ENCODE data around the gene CCL16.

The CCL16 gene

DNA sequence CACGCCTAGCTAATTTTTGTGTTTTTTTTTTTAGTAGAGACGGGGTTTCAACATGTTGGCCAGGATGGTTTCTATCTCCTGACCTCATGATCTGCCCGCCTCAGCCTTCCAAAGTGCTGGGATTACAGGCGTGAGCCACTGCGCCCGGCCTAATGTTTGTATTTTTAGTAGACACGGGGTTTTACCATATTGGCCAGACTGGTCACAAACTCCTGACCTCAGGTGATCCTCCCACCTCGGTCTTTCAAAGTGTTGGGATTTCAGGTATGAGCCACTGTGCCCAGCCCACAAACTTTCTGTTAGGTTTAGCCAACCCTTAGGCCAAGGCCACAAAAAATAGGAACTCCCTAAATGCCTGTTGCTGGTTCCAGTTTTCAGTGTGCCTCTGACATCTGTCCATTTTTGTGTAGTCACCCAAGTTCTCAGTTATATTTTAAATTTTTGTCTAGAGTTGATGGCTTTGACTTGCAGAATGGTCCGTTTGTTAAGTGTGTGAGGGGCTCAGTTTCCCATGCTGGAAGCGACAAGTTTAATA lies 12.7 kb downstream of the CCL16 start:
- no peaks in the 10 kb centered on the region for H3K4me1 ChIP-seq (ENCODE audit: insufficient read depth, low read length, poor library complexity, severe bottlenecking)
- no peaks in the 10 kb centered on the region for H3F3A ChIP-seq (ENCODE audit: low read depth)
- no peak for TF ChIP-seq CTCF (conservative IDR thresholded peaks at IDR 0.05; ENCODE audit: low read length)
- no peak for TF ChIP-seq EZH2phosphoT487 (IDR thresholded peaks at IDR 0.05; ENCODE audit: borderline replicate concordance)
- no peak overlapping the region for H3K4me3 ChIP-seq (ENCODE audit: low read length, poor library complexity, severe bottlenecking)
- no peaks in the 10 kb centered on the region for H3K9me2 ChIP-seq (replicated peaks; ENCODE audit: low read depth, low read length)
- H3K4me2 ChIP-seq (ENCODE audit: low read depth, low read length, poor library complexity, severe bottlenecking) = no peak overlapping the region
- no peaks in the 10 kb centered on the region for H3K36me3 ChIP-seq (ENCODE audit: insufficient read depth, low read length)
- no peaks in the 10 kb centered on the region for H3K9me3 ChIP-seq (ENCODE audit: insufficient read depth, low read depth, low read length)
- no peaks in the 10 kb centered on the region for H4K20me1 ChIP-seq (ENCODE audit: insufficient read depth, low read length, poor library complexity, severe bottlenecking)
- no peaks in the 10 kb centered on the region for H3K27me3 ChIP-seq (ENCODE audit: insufficient read depth, low read length, poor library complexity, severe bottlenecking)
- no peak overlapping the region; the same call in 1 of the 2 replicates for H2AFZ ChIP-seq (ENCODE audit: low read length)
- H3K9ac ChIP-seq (ENCODE audit: low read depth, low read length, poor library complexity, severe bottlenecking) = no peak overlapping the region
- no peaks in the 10 kb centered on the region for H3K79me2 ChIP-seq (ENCODE audit: insufficient read depth, low read length)

GRCh38 chr17:35965272-35965671 lies 16.0 kb downstream of the CCL16 start:
- Histone ChIP-seq H3K9me2 (replicated peaks; ENCODE audit: low read depth, low read length) (no peaks in the 10 kb centered on the region), H3K4me3 (ENCODE audit: low read length, poor library complexity, severe bottlenecking) (no peak overlapping the region), H3K4me1 (ENCODE audit: insufficient read depth, low read length, poor library complexity, severe bottlenecking) (no peaks in the 10 kb centered on the region), H3K79me2 (ENCODE audit: insufficient read depth, low read length) (no peaks in the 10 kb centered on the region), H3K36me3 (ENCODE audit: insufficient read depth, low read length) (no peaks in the 10 kb centered on the region), H3K27me3 (ENCODE audit: insufficient read depth, low read length, poor library complexity, severe bottlenecking) (no peaks in the 10 kb centered on the region), H3F3A (ENCODE audit: low read depth) (no peaks in the 10 kb centered on the region), H3K4me2 (ENCODE audit: low read depth, low read length, poor library complexity, severe bottlenecking) (no peak overlapping the region), H3K9me3 (ENCODE audit: insufficient read depth, low read depth, low read length) (no peaks in the 10 kb centered on the region), H4K20me1 (ENCODE audit: insufficient read depth, low read length, poor library complexity, severe bottlenecking) (no peaks in the 10 kb centered on the region), H2AFZ (ENCODE audit: low read length) (0 out of 2 replicates have a peak overlapping the region, but pooled peaks have one; percentile 3), H3K9ac (ENCODE audit: low read depth, low read length, poor library complexity, severe bottlenecking) (no peak overlapping the region)
- TF ChIP-seq CTCF (conservative IDR thresholded peaks at IDR 0.05; ENCODE audit: low read length) (no peak), EZH2phosphoT487 (IDR thresholded peaks at IDR 0.05; ENCODE audit: borderline replicate concordance) (no peak)

DNA sequence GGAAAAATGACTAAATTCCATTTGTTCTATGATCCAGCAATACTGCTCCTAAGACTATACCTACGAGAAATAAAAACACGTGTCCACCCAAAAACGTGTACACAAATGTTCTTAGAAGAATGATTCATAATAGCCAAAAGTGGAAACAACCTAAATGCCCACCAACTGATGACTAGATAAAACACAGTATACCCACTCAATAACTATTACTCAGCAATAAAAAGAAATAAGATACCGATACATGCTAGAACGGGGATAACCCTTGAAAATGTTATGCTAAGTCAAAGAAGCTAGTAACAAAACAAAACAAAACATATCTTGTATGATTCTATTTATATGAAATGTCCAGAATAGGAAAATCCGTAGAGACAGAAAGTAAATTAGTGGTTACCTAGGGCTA lies 17.6 kb downstream of the CCL16 start:
- H3K36me3 ChIP-seq (ENCODE audit: insufficient read depth, low read length) = no peaks in the 10 kb centered on the region
- no peak overlapping the region for H3K4me2 ChIP-seq (ENCODE audit: low read depth, low read length, poor library complexity, severe bottlenecking)
- H3K9ac ChIP-seq (ENCODE audit: low read depth, low read length, poor library complexity, severe bottlenecking) = no peak overlapping the region
- no peaks in the 10 kb centered on the region for H3F3A ChIP-seq (ENCODE audit: low read depth)
- no peaks in the 10 kb centered on the region for H3K27me3 ChIP-seq (ENCODE audit: insufficient read depth, low read length, poor library complexity, severe bottlenecking)
- no peaks in the 10 kb centered on the region for H3K9me2 ChIP-seq (replicated peaks; ENCODE audit: low read depth, low read length)
- no peaks in the 10 kb centered on the region for H3K4me1 ChIP-seq (ENCODE audit: insufficient read depth, low read length, poor library complexity, severe bottlenecking)
- no peaks in the 10 kb centered on the region for H4K20me1 ChIP-seq (ENCODE audit: insufficient read depth, low read length, poor library complexity, severe bottlenecking)
- no peak overlapping the region for H3K4me3 ChIP-seq (ENCODE audit: low read length, poor library complexity, severe bottlenecking)
- no peak overlapping the region for H2AFZ ChIP-seq (ENCODE audit: low read length)
- TF ChIP-seq EZH2phosphoT487 (IDR thresholded peaks at IDR 0.05; ENCODE audit: borderline replicate concordance) (no peak), CTCF (conservative IDR thresholded peaks at IDR 0.05; ENCODE audit: low read length) (no peak)
- no peaks in the 10 kb centered on the region for H3K9me3 ChIP-seq (ENCODE audit: insufficient read depth, low read depth, low read length)
- H3K79me2 ChIP-seq (ENCODE audit: insufficient read depth, low read length) = no peaks in the 10 kb centered on the region
